ENCODE measurements around the gene SP140L. TPM values are rescaled to one million over a fixed set of nuclear protein-coding genes. Genes with fewer than 3 reads are reported as not detected.

SP140L gene
- total RNA-seq, 1 donor from 2014 or later: 32.2 TPM

DNA sequence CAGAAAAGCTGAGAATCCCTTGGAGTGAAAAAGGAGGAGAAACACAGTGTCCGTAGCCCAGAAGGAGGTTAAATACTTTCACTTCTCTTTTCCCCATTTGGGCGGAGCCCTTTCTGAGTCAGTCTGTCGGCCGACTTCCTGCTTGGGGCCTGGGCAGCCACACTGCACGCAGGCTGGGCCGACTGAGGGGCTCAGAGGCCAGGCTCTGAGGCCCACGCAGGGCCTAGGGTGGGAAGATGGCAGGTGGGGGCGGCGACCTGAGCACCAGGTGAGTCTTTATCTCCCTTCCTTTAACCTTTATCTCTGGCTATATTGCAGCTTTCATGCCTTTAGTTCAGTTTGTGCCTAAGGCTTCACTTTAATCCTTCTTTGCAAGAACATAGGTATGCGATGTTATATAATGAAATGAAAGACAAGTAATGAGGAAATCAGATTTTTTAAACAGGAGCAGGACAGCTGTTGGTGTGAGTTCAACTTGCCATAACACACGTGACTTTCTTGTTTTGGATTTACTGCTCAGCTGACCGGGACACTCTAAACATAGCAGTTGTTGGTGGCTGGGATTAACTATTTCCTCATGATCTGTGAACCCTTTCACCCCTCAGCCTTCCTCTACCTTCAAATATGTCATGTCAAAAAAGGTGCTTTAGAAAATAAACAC is 89.2 kb downstream of the SP140L start, which contains the start of gene SP100:
SP100 (plus strand) TSS at position 141 of the 661 bp plus-strand sequence; CDS start at position 237, 96 bp downstream.
- no peaks in the 10 kb centered on the region for H3K9me3 ChIP-seq (ENCODE audit: insufficient read depth, low read depth, low read length)
- H3K79me2 ChIP-seq (ENCODE audit: insufficient read depth, low read length): peaks cover 52% of the 10 kb centered on the region
- H2AFZ ChIP-seq (ENCODE audit: low read depth, low read length): peak within 1 kb of the TSS; percentile 68
- FAIRE-seq (no peak), DNase-seq (ENCODE audit: low read depth) (peak; percentile 74)
- H3K4me3 ChIP-seq (ENCODE audit: insufficient read depth, low read depth, low read length): peak within 1 kb of the TSS; percentile 89
- peak within 1 kb of the TSS; percentile 96 for H3K4me3 Mint-ChIP-seq (ENCODE audit: unreplicated experiment)
- H3K27me3 Mint-ChIP-seq (ENCODE audit: low read depth, unreplicated experiment): peaks cover 8% of the 10 kb centered on the region
- H3K4me1 Mint-ChIP-seq (ENCODE audit: low read depth, unreplicated experiment): peaks cover 35% of the 10 kb centered on the region
- H3K36me3 Mint-ChIP-seq (ENCODE audit: low read depth, unreplicated experiment): peaks cover 12% of the 10 kb centered on the region
- no peaks in the 10 kb centered on the region for H3K27me3 ChIP-seq (ENCODE audit: insufficient read depth, low read length)
- peak within 1 kb of the TSS; percentile 90 for H3K9ac ChIP-seq (ENCODE audit: low read length)
- H3K4me2 ChIP-seq (ENCODE audit: low read length): peak within 1 kb of the TSS; percentile 93
- no peaks in the 10 kb centered on the region for H3K36me3 ChIP-seq (ENCODE audit: insufficient read depth, low read length)
- H4K20me1 ChIP-seq (ENCODE audit: insufficient read depth, low read length): peaks cover 8% of the 10 kb centered on the region
- no peaks in the 10 kb centered on the region for H3K9me3 Mint-ChIP-seq (ENCODE audit: unreplicated experiment)
- peak within 1 kb of the TSS; percentile 87 for H3K27ac ChIP-seq (ENCODE audit: low read depth, low read length)
- peaks cover 30% of the 10 kb centered on the region for H3K4me1 ChIP-seq (ENCODE audit: insufficient read depth, low read length)
- H3K27ac Mint-ChIP-seq (ENCODE audit: unreplicated experiment): peak within 1 kb of the TSS; percentile 94
- TF ChIP-seq, protein P1, sequence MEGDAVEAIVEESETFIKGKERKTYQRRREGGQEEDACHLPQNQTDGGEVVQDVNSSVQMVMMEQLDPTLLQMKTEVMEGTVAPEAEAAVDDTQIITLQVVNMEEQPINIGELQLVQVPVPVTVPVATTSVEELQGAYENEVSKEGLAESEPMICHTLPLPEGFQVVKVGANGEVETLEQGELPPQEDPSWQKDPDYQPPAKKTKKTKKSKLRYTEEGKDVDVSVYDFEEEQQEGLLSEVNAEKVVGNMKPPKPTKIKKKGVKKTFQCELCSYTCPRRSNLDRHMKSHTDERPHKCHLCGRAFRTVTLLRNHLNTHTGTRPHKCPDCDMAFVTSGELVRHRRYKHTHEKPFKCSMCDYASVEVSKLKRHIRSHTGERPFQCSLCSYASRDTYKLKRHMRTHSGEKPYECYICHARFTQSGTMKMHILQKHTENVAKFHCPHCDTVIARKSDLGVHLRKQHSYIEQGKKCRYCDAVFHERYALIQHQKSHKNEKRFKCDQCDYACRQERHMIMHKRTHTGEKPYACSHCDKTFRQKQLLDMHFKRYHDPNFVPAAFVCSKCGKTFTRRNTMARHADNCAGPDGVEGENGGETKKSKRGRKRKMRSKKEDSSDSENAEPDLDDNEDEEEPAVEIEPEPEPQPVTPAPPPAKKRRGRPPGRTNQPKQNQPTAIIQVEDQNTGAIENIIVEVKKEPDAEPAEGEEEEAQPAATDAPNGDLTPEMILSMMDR (IDR thresholded peaks at IDR 0.05; ENCODE audit: insufficient read depth, low read depth, low read length): no peak
- no peak for TF ChIP-seq EZH2 (IDR thresholded peaks at IDR 0.05; ENCODE audit: insufficient read depth, low read length)

DNA sequence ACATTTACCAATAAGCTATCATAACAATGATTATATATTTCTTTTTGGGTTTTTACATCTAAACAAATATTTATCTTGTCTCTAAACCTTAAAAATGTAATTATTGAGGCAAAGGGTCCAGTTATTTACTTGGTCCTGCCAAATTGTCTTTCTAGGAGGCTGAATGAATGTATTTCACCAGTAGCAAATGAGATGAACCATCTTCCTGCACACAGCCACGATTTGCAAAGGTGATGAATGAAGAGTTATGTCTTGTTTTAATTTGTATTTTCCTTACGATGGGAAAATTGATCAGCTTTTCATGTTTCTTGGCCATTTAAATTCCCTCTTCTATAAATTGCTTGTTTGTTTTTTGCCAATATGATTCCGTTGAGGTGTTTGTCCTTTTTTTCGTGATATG is 90.4 kb downstream of the SP140L start:
- peaks cover 63% of the 10 kb centered on the region for H3K79me2 ChIP-seq (ENCODE audit: insufficient read depth, low read length)
- Mint-ChIP-seq H3K4me3 (ENCODE audit: unreplicated experiment) (peak overlapping the region; percentile 96), H3K36me3 (ENCODE audit: low read depth, unreplicated experiment) (peaks cover 14% of the 10 kb centered on the region), H3K4me1 (ENCODE audit: low read depth, unreplicated experiment) (peaks cover 38% of the 10 kb centered on the region), H3K27me3 (ENCODE audit: low read depth, unreplicated experiment) (peaks cover 6% of the 10 kb centered on the region), H3K27ac (ENCODE audit: unreplicated experiment) (peak overlapping the region; percentile 62), H3K9me3 (ENCODE audit: unreplicated experiment) (no peaks in the 10 kb centered on the region)
- no peaks in the 10 kb centered on the region for H3K27me3 ChIP-seq (ENCODE audit: insufficient read depth, low read length)
- peak overlapping the region; percentile 93 for H3K4me2 ChIP-seq (ENCODE audit: low read length)
- peak overlapping the region; percentile 41 for H3K9ac ChIP-seq (ENCODE audit: low read length)
- FAIRE-seq (no peak), DNase-seq (ENCODE audit: low read depth) (no peak)
- H4K20me1 ChIP-seq (ENCODE audit: insufficient read depth, low read length): peaks cover 16% of the 10 kb centered on the region
- no peak overlapping the region for H3K27ac ChIP-seq (ENCODE audit: low read depth, low read length)
- TF ChIP-seq EZH2 (IDR thresholded peaks at IDR 0.05; ENCODE audit: insufficient read depth, low read length): no peak
- TF ChIP-seq, protein P1 (IDR thresholded peaks at IDR 0.05; ENCODE audit: insufficient read depth, low read depth, low read length): no peak
- H3K36me3 ChIP-seq (ENCODE audit: insufficient read depth, low read length): peaks cover under 1% of the 10 kb centered on the region
- peak overlapping the region; percentile 89 for H3K4me3 ChIP-seq (ENCODE audit: insufficient read depth, low read depth, low read length)
- peaks cover 25% of the 10 kb centered on the region for H3K4me1 ChIP-seq (ENCODE audit: insufficient read depth, low read length)
- no peaks in the 10 kb centered on the region for H3K9me3 ChIP-seq (ENCODE audit: insufficient read depth, low read depth, low read length)
- no peak overlapping the region for H2AFZ ChIP-seq (ENCODE audit: low read depth, low read length)
